HG02610 (cell line): ENCODE data around the gene ZNF100.
A peak's percentile ranks its signal among the peaks of the same experiment; 100 is the strongest.
"Not testable (repeated sequence)": the region's sequence is repeated elsewhere in the genome, so short reads cannot be mapped to it uniquely, and the experiment has no call there.

Experiments used
- ATAC-seq: cut with Tn5 transposase; IDR thresholded peaks from one replicate; pipeline ENCODE4 v1.9.1; 2021; ENCODE audit warnings: mild to moderate bottlenecking, moderate library complexity; ENCODE audit not compliant: unreplicated experiment

ZNF100 gene

GRCh38 chr19:21767065-21767800 is at the start of gene ZNF100:
Gene ZNF100, minus strand, starts transcription at chr19:21767579. Its CDS starts 150 bp downstream, at chr19:21767429.
- peak; percentile 97 for ATAC-seq

- ATAC-seq: no peak
These were observed 45.1 kb upstream of the ZNF100 start for GRCh38 chr19:21812448-21812847.

- not testable (repeated sequence) for ATAC-seq
These were observed 41.1 kb upstream of the ZNF100 start for GRCh38 chr19:21808400-21809000.

GRCh38 chr19:21789466-21790085 is 22.2 kb upstream of the ZNF100 start:
- no peak for ATAC-seq

GRCh38 chr19:21786936-21787335 is 19.6 kb upstream of the ZNF100 start:
- ATAC-seq: no peak

GRCh38 chr19:21775792-21776191 is 8.4 kb upstream of the ZNF100 start:
- ATAC-seq: not testable (repeated sequence)

- ATAC-seq: peak; percentile 12
These were observed 694 bp downstream of the ZNF100 start for GRCh38 chr19:21766705-21767064.

GRCh38 chr19:21765151-21765550 is 2.2 kb downstream of the ZNF100 start:
- no peak for ATAC-seq

GRCh38 chr19:21761547-21761946 is 5.8 kb downstream of the ZNF100 start:
- ATAC-seq: not testable (repeated sequence)

- no peak for ATAC-seq
These were observed 9.1 kb downstream of the ZNF100 start for GRCh38 chr19:21758296-21758695.

GRCh38 chr19:21755555-21755954 is 11.8 kb downstream of the ZNF100 start:
- ATAC-seq: not testable (repeated sequence)

GRCh38 chr19:21751384-21751783 is 16.0 kb downstream of the ZNF100 start:
- ATAC-seq: no peak

- ATAC-seq: no peak
These were observed 16.7 kb downstream of the ZNF100 start for GRCh38 chr19:21750586-21751128.

- no peak for ATAC-seq
These were observed 18.3 kb downstream of the ZNF100 start for GRCh38 chr19:21749090-21749489.

GRCh38 chr19:21748088-21748487 is 19.3 kb downstream of the ZNF100 start:
- ATAC-seq: no peak

GRCh38 chr19:21740559-21740958 is 26.8 kb downstream of the ZNF100 start:
- no peak for ATAC-seq

GRCh38 chr19:21726942-21727747 is 40.2 kb downstream of the ZNF100 start:
- ATAC-seq: not testable (repeated sequence)

- no peak for ATAC-seq
These were observed 53.6 kb downstream of the ZNF100 start for GRCh38 chr19:21713761-21714160.

- ATAC-seq: no peak
These were observed 57.9 kb downstream of the ZNF100 start for GRCh38 chr19:21709464-21709863.

- ATAC-seq: not testable (repeated sequence)
These were observed 59.5 kb downstream of the ZNF100 start for GRCh38 chr19:21707878-21708277.

- no peak for ATAC-seq
These were observed 60.3 kb downstream of the ZNF100 start for GRCh38 chr19:21707065-21707464.
